HL-60/S4 (cell line): Measurements from ENCODE around the gene TOX2.

Experiments used
- in situ Hi-C: fragments of 300-500 bp; cut with MboI; formaldehyde crosslinking; loops from 2 replicates; pipeline ENCODE4 v1.14.3; 2022; ENCODE audit warnings: low sequenced_read_pairs

Gene TOX2

GRCh38 chr20:43974695-43975094, 60.0 kb downstream of the TOX2 start:
- in situ Hi-C loops = no loop called here

DNA sequence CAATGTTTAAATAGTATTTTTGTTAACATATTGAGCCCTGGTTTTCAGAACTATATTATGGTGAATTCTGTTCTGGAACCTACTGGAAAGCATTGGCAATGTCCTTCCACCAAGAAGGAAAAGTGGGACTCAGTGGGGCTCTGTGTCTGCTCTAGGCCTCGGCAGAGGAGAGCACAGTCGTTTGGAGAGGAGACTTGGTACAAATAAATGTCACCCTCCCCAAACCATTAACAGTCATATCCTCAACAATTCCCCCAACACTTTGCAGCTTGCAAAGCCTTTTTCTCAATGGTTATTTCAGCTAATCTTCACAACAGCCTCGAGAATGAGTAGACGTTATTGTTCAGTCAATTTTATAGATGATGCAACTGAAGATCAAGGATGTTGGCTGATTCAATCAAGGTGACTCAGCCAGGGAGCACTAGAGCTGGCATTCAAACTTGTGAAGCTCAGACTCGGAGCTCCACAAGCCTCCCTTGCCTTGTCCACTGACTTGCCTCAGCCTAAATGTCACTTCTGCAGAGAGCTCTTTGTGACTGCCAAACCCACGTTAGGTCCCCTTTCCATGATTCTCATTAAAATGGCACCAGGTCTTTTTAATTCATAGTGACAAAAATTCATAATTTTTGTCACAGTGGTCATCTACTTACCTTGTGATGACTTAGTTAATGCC, 60.6 kb downstream of the TOX2 start:
- in situ Hi-C loops = no loop called here

DNA sequence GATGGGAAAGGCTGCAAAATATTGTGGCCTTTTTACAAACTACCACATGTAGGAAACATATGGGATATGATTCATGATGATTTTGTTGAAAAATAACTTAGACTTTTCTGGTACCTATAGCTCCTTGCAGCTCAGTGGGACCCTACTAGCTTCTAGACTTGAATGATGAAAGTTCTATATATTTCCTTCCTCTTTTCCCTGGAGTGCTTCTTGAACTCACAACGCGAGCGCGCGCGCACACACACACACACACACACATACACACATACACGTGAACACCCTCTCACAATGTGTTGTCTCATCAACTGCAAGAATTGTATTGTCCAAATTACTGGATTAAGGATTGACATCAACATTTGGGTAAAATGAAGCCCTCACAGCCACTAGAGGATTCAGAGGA, 61.9 kb downstream of the TOX2 start:
- in situ Hi-C loops = no loop called here

- in situ Hi-C loops = no loop called here
Measured at GRCh38 chr20:43977252-43977651, 62.6 kb downstream of the TOX2 start.

DNA sequence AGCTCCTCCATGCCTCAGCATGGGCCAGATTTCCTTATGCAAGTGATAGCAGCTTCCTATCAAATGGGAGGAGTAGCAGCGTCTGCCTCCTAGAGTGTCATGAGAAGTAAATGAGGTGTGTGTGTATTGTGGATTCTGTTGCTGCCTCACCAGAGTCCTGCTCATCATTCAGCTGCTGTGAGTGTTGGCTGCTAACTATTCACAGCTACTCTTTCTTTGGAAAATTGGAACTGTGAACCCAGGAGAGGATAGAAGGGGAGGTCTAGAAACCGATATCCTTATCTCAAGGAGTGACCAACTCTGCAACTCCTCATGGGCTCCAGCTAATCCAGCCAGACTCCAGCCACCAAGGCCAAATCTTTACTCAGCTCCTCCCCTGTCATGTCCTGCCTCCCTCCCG, 63.3 kb downstream of the TOX2 start:
- in situ Hi-C loops = no loop called here

DNA sequence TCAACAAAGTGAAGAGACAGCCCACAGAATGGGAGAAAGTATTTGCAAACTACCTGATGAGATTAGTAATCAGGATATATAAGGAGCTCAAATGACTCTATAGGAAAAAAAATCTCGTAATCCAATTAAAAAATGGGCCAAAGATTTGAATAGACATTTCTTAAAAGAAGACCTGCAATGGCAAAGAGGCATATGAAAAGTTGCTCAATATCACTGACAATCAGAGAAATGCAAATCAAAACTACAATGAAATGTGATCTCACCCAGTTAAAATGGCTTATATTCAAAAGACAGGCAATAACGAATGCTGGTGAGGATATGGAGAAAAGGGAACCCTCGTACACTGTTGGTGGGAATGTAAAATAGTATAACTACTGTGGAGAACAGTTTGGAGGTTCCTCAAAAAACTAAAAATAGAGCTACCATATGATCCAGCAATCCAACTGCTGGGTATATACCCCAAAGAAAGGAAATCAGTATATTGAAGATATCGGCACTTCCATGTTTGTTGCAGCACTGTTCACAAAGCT, 65.0 kb downstream of the TOX2 start:
- in situ Hi-C loops = no loop called here

DNA sequence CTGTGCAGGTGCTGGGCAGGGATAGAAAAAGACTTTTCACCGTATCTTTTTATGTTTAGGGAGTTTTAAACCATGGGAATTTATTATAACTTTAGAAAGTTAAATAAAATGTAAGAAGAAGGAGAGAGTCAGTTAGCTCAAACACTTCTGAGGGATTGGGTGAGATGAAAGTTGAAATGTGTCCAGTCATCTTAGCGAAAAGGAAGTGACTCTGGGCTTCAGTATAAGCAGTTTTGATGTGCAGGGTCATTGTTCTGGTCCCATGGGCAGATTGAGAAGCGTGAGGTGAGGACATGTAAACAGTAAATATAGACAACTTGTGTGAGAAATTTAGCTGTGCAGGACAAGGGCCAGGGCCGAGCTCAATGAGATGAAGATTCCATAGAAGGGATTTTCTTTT, 66.9 kb downstream of the TOX2 start:
- in situ Hi-C loops = no loop called here

DNA sequence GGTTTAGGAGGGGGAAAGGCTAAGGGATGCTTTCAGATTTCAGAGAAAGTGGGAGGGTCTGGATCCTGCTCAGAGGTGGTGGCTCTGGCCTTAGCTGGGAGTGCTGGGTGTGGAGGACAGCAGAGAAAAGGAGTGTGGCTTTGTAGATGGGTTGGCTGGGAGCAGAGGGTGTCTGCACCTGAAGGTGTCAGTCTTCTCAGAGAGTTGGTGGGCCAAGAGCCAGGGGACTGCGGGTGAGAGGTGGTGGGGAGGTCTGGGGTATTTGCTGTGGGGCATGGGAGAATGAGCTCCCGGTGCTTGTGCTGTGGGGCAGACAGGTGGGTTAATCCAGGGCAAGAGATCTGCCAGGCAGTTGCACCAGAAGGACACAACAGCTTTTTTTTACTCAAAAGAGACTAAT, 67.4 kb downstream of the TOX2 start:
- in situ Hi-C loops = no loop called here

DNA sequence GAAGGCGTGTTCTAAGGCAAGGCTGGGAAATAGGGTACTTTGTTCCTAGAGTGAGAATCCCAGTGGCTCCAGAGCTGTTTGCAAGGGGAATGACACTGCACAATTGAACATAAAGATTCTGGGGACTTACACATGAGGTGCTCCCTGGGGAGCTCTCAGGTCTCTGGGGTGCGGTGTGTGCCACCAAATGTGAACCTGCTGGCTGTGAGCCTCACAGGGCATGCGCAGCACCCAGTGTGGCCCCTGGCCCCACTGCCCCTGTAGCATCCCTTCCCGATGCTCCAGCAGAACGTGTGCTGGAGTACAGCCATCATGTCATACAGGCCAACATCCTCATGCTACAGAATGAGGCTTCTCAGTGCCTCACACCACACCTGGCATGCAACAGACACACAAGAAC, 68.2 kb downstream of the TOX2 start:
- in situ Hi-C loops = no loop called here

DNA sequence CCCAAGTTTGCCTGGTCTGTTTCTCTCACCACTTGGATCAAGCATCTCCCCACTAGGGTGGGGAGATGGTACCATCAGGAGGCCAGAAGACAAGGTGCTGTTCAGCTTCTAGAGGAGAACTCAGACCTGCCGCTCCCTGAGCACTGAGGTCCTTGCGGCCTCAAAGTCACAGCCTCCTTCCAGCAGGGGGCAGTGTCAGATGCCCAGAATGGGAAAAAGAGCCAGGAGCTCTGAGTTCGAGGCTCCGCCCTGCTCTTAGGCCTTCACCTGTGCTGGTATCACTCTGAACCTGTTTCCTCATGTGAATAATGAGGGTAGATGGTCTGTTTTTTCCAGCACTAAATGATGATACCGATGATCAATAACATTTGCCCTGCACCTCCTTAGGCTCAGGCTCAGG, 68.7 kb downstream of the TOX2 start:
- in situ Hi-C loops = no loop called here

- in situ Hi-C loops = no loop called here
Measured at GRCh38 chr20:43983904-43984361, 69.3 kb downstream of the TOX2 start.

DNA sequence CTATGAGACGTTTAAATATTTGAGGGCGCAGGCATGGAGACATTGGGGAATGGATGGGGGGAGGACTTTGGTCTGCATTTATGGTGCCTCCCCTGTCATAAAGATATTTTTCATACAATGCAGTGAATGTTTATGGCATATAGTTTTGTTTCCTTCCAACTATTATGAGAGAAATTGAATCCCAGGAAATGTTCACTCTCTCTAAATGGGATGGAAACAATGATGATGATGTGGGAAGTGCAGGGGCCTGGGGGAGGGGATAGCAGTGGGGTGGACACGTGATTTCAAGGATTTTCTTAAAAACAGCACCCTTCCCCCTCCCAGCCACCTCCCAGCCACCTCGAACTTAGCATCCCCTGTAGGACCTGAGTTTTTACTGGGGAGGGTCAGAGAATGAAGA, 69.9 kb downstream of the TOX2 start:
- in situ Hi-C loops = no loop called here

DNA sequence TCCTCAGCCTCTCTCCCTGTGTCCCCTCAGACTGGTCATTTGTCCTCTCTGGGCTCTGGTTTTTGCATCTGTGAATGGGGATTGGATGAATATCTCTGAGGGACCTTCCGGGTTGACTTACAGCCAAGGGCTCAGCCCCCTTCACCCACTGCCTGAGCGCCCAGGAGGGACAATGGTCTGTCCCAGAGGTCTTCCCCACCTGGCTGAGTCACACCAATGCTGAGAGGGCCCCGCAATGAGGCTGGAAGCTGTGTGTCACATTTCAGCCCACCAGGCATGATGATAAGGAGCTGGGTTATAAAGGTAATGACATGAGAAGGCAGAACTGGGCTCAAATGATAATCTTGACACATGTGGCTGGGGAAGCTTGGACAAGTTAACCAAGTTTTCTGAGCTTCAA, 70.5 kb downstream of the TOX2 start:
- in situ Hi-C loops = no loop called here

GRCh38 chr20:43985608-43986316, 71.1 kb downstream of the TOX2 start:
- in situ Hi-C loops = no loop called here

- in situ Hi-C loops = no loop called here
Measured at GRCh38 chr20:43987018-43987417, 72.4 kb downstream of the TOX2 start.

- in situ Hi-C loops = no loop called here
Measured at GRCh38 chr20:43987531-43987930, 72.9 kb downstream of the TOX2 start.

- in situ Hi-C loops = no loop called here
Measured at GRCh38 chr20:43988451-43988850, 73.8 kb downstream of the TOX2 start.

- in situ Hi-C loops = no loop called here
Measured at GRCh38 chr20:43988867-43989266, 74.2 kb downstream of the TOX2 start.

DNA sequence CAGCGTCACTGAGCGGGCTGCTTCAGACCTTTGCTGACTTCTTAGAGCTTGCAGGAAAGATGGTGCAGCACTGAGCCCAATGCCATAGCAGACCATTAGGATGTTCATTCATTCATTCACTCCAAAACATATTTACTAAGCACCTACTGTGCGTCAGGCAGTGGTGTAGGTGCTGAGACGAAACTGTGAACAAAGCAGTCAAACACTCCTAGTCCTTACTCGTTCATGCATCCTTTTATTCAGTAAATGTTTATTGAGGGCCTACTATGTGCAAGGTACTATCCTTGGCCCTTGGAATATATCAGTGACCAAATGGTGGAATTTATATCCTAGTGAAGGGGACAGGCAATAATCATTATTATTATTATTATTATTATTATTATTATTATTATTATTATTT, 76.6 kb downstream of the TOX2 start:
- in situ Hi-C loops = no loop called here

DNA sequence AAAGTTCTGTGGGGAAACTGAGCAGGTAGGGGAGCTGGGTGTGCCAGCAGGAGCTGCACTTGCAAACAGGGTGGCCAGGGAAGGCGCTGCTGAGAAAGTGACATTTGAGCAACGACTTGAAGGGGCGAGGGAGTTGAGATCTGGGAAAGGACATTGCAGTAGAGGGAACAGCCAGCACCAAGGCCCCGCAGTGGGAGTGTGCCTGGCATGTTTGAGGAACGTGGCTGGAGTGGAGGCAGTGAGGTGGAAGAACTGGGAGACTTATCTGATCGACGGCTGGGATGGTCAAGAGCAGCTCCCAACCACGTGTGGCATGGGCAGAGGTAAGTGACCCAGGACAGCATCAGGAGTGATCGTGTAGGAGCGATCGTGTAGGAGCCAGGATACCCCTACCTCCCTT, 77.3 kb downstream of the TOX2 start:
- in situ Hi-C loops = no loop called here

GRCh38 chr20:43992885-43993284, 78.2 kb downstream of the TOX2 start:
- in situ Hi-C loops = no loop called here

- in situ Hi-C loops = no loop called here
Measured at GRCh38 chr20:43993560-43993959, 78.9 kb downstream of the TOX2 start.
